ENCODE measurements around the gene RILPL2.

RILPL2 gene

GRCh38 chr12:123475246-123475703, 38.8 kb upstream of the RILPL2 start:
- Histone ChIP-seq H3K4me3 (ENCODE audit: insufficient read depth in 1 of 2, low read depth in 1 of 2, low read length in 2 of 2) (no peak overlapping the region), H3K36me3 (ENCODE audit: control insufficient read depth in 1 of 2, insufficient read depth in 2 of 2, low read depth in 1 of 2, low read length in 2 of 2) (peaks cover 49 to 68% of the 10 kb centered on the region in 2 experiments), H3K9ac (ENCODE audit: low read length) (no peak overlapping the region), H3K9me3 (ENCODE audit: control insufficient read depth, low read length) (no peaks in the 10 kb centered on the region), H4K91ac (ENCODE audit: low read length) (no peak overlapping the region), H3K4ac (ENCODE audit: low read depth in 1 of 2, low read length in 2 of 2) (no peak overlapping the region), H3K27me3 (ENCODE audit: control insufficient read depth in 1 of 2, insufficient read depth in 1 of 2, low read length in 2 of 2) (no peaks in the 10 kb centered on the region), H3K27ac (ENCODE audit: low read length, poor library complexity, severe bottlenecking) (no peak overlapping the region), H3K4me2 (ENCODE audit: low read length, poor library complexity, severe bottlenecking) (no peak overlapping the region), H2BK15ac (ENCODE audit: low read depth, poor library complexity, severe bottlenecking) (no peak overlapping the region), H2BK12ac (ENCODE audit: low read length in 2 of 2) (no peak overlapping the region), H2BK120ac (ENCODE audit: low read depth, low read length) (no peak overlapping the region), H4K8ac (ENCODE audit: low read length) (no peak overlapping the region), H3K4me1 (ENCODE audit: control insufficient read depth, insufficient read depth, low read depth, low read length) (peaks cover 26% of the 10 kb centered on the region), H2BK5ac (ENCODE audit: low read depth, low read length, poor library complexity, severe bottlenecking) (no peak overlapping the region), H3K18ac (ENCODE audit: low read depth in 1 of 2, low read length in 2 of 2) (no peak overlapping the region), H3K14ac (ENCODE audit: low read length in 2 of 2) (no peak overlapping the region), H2AFZ (ENCODE audit: low read depth, low read length) (no peak overlapping the region), H2AK5ac (ENCODE audit: low read length, severe bottlenecking) (peak overlapping the region; percentile 50), H3K23ac (ENCODE audit: low read length in 2 of 2) (no peak overlapping the region), H3K79me1 (replicated peaks; ENCODE audit: low read length, poor library complexity, severe bottlenecking) (peaks cover 20% of the 10 kb centered on the region)
- 98% methylated on average over 15 of the region's 15 CpGs for WGBS
- no peak for DNase-seq

DNA sequence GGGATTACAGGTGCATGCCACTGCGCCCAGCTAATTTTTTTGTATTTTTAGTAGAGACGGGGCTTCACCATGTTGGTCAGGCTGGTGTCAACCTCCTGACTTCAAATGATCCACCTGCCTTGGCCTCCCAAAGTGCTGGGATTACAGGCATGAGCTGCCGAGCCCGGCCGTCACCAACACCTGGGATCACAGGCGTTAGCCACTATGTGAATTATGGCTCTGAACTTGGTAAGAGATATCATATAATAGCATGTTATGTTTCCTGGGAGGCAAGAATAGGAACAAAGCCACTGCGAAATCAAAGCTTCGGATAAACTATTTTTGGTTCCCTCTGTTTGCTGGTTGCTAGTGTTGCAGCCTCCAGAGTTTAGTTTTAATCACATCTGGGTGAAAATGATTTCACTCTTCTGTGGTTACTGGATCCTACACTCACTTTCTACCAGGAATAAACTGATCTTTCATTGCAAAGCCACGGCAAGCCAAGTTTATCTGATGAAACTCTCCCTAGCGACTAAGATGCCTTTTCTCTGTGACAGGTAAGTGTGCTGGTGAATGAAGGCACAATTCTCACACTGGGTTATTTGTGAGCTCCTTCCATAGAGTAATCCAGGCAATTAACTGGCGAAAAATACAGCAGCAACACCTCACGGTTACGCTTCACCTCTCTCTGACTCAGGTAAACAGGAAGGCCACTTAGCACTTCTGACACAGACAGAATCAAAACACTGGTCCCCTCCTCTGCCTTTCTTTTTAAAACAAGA, 38.2 kb upstream of the RILPL2 start:
- Histone ChIP-seq H2BK15ac (ENCODE audit: low read depth, poor library complexity, severe bottlenecking) (no peak overlapping the region), H3K14ac (ENCODE audit: low read length in 2 of 2) (no peak overlapping the region), H3K9ac (ENCODE audit: low read length) (no peak overlapping the region), H2AK5ac (ENCODE audit: low read length, severe bottlenecking) (no peak overlapping the region), H3K27me3 (ENCODE audit: control insufficient read depth in 1 of 2, insufficient read depth in 1 of 2, low read length in 2 of 2) (no peaks in the 10 kb centered on the region), H3K27ac (ENCODE audit: low read length, poor library complexity, severe bottlenecking) (no peak overlapping the region), H4K8ac (ENCODE audit: low read length) (no peak overlapping the region), H2AFZ (ENCODE audit: low read depth, low read length) (no peak overlapping the region), H3K4me3 (ENCODE audit: insufficient read depth in 1 of 2, low read depth in 1 of 2, low read length in 2 of 2) (no peak overlapping the region), H3K36me3 (ENCODE audit: control insufficient read depth in 1 of 2, insufficient read depth in 2 of 2, low read depth in 1 of 2, low read length in 2 of 2) (peaks cover 52 to 68% of the 10 kb centered on the region in 2 experiments), H3K79me1 (replicated peaks; ENCODE audit: low read length, poor library complexity, severe bottlenecking) (peaks cover 23% of the 10 kb centered on the region), H3K23ac (ENCODE audit: low read length in 2 of 2) (no peak overlapping the region), H2BK12ac (ENCODE audit: low read length in 2 of 2) (no peak overlapping the region), H3K4ac (ENCODE audit: low read depth in 1 of 2, low read length in 2 of 2) (no peak overlapping the region), H2BK5ac (ENCODE audit: low read depth, low read length, poor library complexity, severe bottlenecking) (no peak overlapping the region), H3K4me2 (ENCODE audit: low read length, poor library complexity, severe bottlenecking) (no peak overlapping the region), H3K18ac (ENCODE audit: low read depth in 1 of 2, low read length in 2 of 2) (no peak overlapping the region), H4K91ac (ENCODE audit: low read length) (no peak overlapping the region), H2BK120ac (ENCODE audit: low read depth, low read length) (no peak overlapping the region), H3K9me3 (ENCODE audit: control insufficient read depth, low read length) (no peaks in the 10 kb centered on the region), H3K4me1 (ENCODE audit: control insufficient read depth, insufficient read depth, low read depth, low read length) (peaks cover 26% of the 10 kb centered on the region)
- WGBS = 94% methylated on average over 13 of the region's 13 CpGs
- no peak for DNase-seq

DNA sequence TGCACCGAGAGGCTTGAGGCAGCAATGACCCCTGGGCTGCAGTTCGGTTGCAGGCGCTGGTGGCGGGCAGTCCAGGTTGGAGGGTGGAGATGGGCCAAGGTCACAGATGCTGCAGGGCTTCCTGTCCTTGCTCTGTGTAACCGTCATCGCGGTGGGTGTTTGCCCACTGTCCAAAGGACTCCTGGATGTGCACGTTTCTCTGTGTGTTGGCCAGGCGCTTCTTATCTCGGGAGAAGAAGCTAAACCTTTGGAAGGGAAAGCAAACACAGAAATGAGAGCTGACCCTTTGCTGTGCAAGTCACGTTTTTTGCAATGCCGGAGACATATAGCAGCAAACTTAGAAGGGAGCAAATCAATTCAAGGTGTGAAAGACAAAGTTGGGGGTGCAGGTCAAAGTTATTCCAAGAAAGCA, 36.0 kb upstream of the RILPL2 start:
- 94% methylated on average over 12 of the region's 12 CpGs for WGBS

DNA sequence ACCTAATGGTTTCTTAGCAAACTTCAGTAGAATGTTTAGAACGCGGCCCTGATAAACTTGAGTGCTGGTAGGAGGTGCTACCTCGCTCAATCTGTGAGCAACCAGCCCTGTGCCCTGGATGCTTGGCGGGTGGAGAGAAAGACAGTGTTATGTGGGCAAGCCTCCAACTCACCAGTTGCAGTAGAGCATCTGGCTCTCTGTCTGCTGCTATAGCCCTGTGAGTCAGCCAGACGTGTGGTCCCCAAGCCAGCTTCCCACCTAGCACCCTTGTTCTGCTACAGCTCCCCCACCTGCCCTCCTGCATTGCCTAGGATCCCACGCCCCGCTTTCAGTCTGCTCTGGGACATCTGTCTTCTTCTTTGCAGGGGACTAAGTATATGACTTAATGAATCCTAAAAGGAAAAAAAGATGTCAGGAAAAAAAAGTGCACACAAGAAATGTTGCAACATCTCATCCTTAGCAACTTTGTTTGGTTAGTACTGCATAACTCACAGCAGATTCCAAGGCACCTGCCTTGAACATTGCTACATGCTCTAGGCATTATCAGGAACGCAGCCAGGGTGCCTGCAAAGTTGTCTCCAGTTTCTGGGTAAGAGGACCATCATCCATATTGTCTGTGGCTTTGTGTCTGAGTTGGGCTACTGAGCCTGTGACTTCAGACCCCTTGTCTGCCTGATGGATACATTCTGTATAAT, 35.0 kb upstream of the RILPL2 start:
- no peak overlapping the region for H3K23ac ChIP-seq (ENCODE audit: low read length in 2 of 2)
- no peak overlapping the region for H2BK15ac ChIP-seq (ENCODE audit: low read depth, poor library complexity, severe bottlenecking)
- no peak overlapping the region for H2AFZ ChIP-seq (ENCODE audit: low read depth, low read length)
- no peaks in the 10 kb centered on the region for H3K27me3 ChIP-seq (ENCODE audit: control insufficient read depth in 1 of 2, insufficient read depth in 1 of 2, low read length in 2 of 2)
- H2AK5ac ChIP-seq (ENCODE audit: low read length, severe bottlenecking) = no peak overlapping the region
- H4K91ac ChIP-seq (ENCODE audit: low read length) = no peak overlapping the region
- H3K14ac ChIP-seq (ENCODE audit: low read length in 2 of 2) = no peak overlapping the region
- no peak overlapping the region for H3K4ac ChIP-seq (ENCODE audit: low read depth in 1 of 2, low read length in 2 of 2)
- WGBS = 86% methylated on average over 6 of the region's 8 CpGs
- no peak overlapping the region for H3K4me3 ChIP-seq (ENCODE audit: insufficient read depth in 1 of 2, low read depth in 1 of 2, low read length in 2 of 2)
- no peak overlapping the region for H3K27ac ChIP-seq (ENCODE audit: low read length, poor library complexity, severe bottlenecking)
- H2BK12ac ChIP-seq (ENCODE audit: low read length in 2 of 2) = no peak overlapping the region
- H4K8ac ChIP-seq (ENCODE audit: low read length) = no peak overlapping the region
- H3K18ac ChIP-seq (ENCODE audit: low read depth in 1 of 2, low read length in 2 of 2) = no peak overlapping the region
- H3K9ac ChIP-seq (ENCODE audit: low read length) = no peak overlapping the region
- H3K4me2 ChIP-seq (ENCODE audit: low read length, poor library complexity, severe bottlenecking) = no peak overlapping the region
- peaks cover 9% of the 10 kb centered on the region for H3K4me1 ChIP-seq (ENCODE audit: control insufficient read depth, insufficient read depth, low read depth, low read length)
- H2BK120ac ChIP-seq (ENCODE audit: low read depth, low read length) = no peak overlapping the region
- peaks cover 26% of the 10 kb centered on the region for H3K79me1 ChIP-seq (replicated peaks; ENCODE audit: low read length, poor library complexity, severe bottlenecking)
- no peak overlapping the region for H2BK5ac ChIP-seq (ENCODE audit: low read depth, low read length, poor library complexity, severe bottlenecking)
- no peaks in the 10 kb centered on the region for H3K9me3 ChIP-seq (ENCODE audit: control insufficient read depth, low read length)
- H3K36me3 ChIP-seq (ENCODE audit: control insufficient read depth in 1 of 2, insufficient read depth in 2 of 2, low read depth in 1 of 2, low read length in 2 of 2) = peaks cover 27 to 63% of the 10 kb centered on the region in 2 experiments
- peak; percentile 72 for DNase-seq

More for the DNA sequence above, 36.0 kb upstream of the RILPL2 start:
- H3K4me3 ChIP-seq (ENCODE audit: insufficient read depth in 1 of 2, low read depth in 1 of 2, low read length in 2 of 2) = peak overlapping the region in 1 of 2 experiments; percentile 9
- no peak overlapping the region for H2BK15ac ChIP-seq (ENCODE audit: low read depth, poor library complexity, severe bottlenecking)
- no peak overlapping the region for H2BK120ac ChIP-seq (ENCODE audit: low read depth, low read length)
- no peak overlapping the region for H4K8ac ChIP-seq (ENCODE audit: low read length)
- H2BK5ac ChIP-seq (ENCODE audit: low read depth, low read length, poor library complexity, severe bottlenecking) = no peak overlapping the region
- no peaks in the 10 kb centered on the region for H3K9me3 ChIP-seq (ENCODE audit: control insufficient read depth, low read length)
- H3K9ac ChIP-seq (ENCODE audit: low read length) = no peak overlapping the region
- peaks cover 9% of the 10 kb centered on the region for H3K4me1 ChIP-seq (ENCODE audit: control insufficient read depth, insufficient read depth, low read depth, low read length)
- H2AK5ac ChIP-seq (ENCODE audit: low read length, severe bottlenecking) = no peak overlapping the region
- no peak overlapping the region for H4K91ac ChIP-seq (ENCODE audit: low read length)
- no peak overlapping the region for H3K4ac ChIP-seq (ENCODE audit: low read depth in 1 of 2, low read length in 2 of 2)
- no peak overlapping the region for H2BK12ac ChIP-seq (ENCODE audit: low read length in 2 of 2)
- no peak overlapping the region for H3K18ac ChIP-seq (ENCODE audit: low read depth in 1 of 2, low read length in 2 of 2)
- H3K36me3 ChIP-seq (ENCODE audit: control insufficient read depth in 1 of 2, insufficient read depth in 2 of 2, low read depth in 1 of 2, low read length in 2 of 2) = peaks cover 33 to 63% of the 10 kb centered on the region in 2 experiments
- H3K14ac ChIP-seq (ENCODE audit: low read length in 2 of 2) = no peak overlapping the region
- peaks cover 26% of the 10 kb centered on the region for H3K79me1 ChIP-seq (replicated peaks; ENCODE audit: low read length, poor library complexity, severe bottlenecking)
- DNase-seq = no peak
- H3K4me2 ChIP-seq (ENCODE audit: low read length, poor library complexity, severe bottlenecking) = no peak overlapping the region
- no peaks in the 10 kb centered on the region for H3K27me3 ChIP-seq (ENCODE audit: control insufficient read depth in 1 of 2, insufficient read depth in 1 of 2, low read length in 2 of 2)
- H2AFZ ChIP-seq (ENCODE audit: low read depth, low read length) = no peak overlapping the region
- H3K23ac ChIP-seq (ENCODE audit: low read length in 2 of 2) = no peak overlapping the region
- H3K27ac ChIP-seq (ENCODE audit: low read length, poor library complexity, severe bottlenecking) = no peak overlapping the region
